Psoas muscle (tissue), 8 donors: ENCODE data around the gene KCNMB2. TPM values are rescaled to one million over a fixed set of nuclear protein-coding genes. Genes with fewer than 3 reads are reported as not detected.

ENCODE experiments used
- ATAC-seq, 4 donors: fragments of 200-7000 bp; cut with Tn5 transposase; one replicate each; pipeline ENCODE4 v1.9.1; 2020; ENCODE audit warnings: moderate library complexity in 3 of 4, mild to moderate bottlenecking in 2 of 4
- DNase-seq, 2 donors: peaks; one replicate each; pipeline ENCODE4 v3.0.0-alpha.2; 2020
- H3K27ac ChIP-seq: fragments of 200-600 bp; one replicate; pipeline ENCODE4 v1.8.0; 2022
- H3K27me3 ChIP-seq, 3 donors: fragments of 200-600 bp in 1 of 3; one replicate each; pipeline versions ENCODE4 v1.6.1 to v1.8.0; 2013 to 2022; ENCODE audit warnings: low read length in 2 of 3, mild to moderate bottlenecking in 2 of 3, moderate library complexity in 1 of 3; ENCODE audit not compliant: insufficient read depth in 3 of 3
- H3K36me3 ChIP-seq, 2 donors: fragments of 200-600 bp in 1 of 2; one replicate each; pipeline versions ENCODE4 v1.6.1 to v1.8.0; 2013 to 2022; ENCODE audit warnings: low read depth in 1 of 2, mild to moderate bottlenecking in 1 of 2, moderate library complexity in 1 of 2; ENCODE audit not compliant: insufficient read depth in 1 of 2
- H3K4me1 ChIP-seq: fragments of 200-600 bp; one replicate; pipeline ENCODE4 v1.8.0; 2022
- H3K4me3 ChIP-seq: fragments of 200-600 bp; one replicate; pipeline ENCODE4 v1.8.0; 2022; ENCODE audit warnings: mild to moderate bottlenecking
- H3K9me3 ChIP-seq: fragments of 200-600 bp; one replicate; pipeline ENCODE4 v1.8.0; 2022
- CTCF ChIP-seq: fragments of 200-600 bp; IDR thresholded peaks from one replicate; pipeline ENCODE4 v1.8.0; 2022; ENCODE audit warnings: antibody characterized with exemption
- WGBS, 3 donors: extraction: QIAGEN DNeasy Blood & Tissue Kit; methylation state at CpG; one replicate each; pipeline versions ENCODE4 v1.1.6 to v1.1.7; 2013; 5-methylcytosine and 5-hydroxymethylcytosine counted together
- intact Hi-C, 2 donors: fragments of 100-400 bp; cut with DNase I; formaldehyde crosslinking; loops; one replicate each; pipeline versions ENCODE4 v1.11.0 to v1.14.2; 2022
- polyA plus RNA-seq, 3 donors: library from polyadenylated mRNA; stranded (reverse); fragments of 200-250 nt; gene quantifications; one replicate each; pipeline ENCODE4 v1.2.3, GENCODE V29; 2013
- total RNA-seq, 4 donors: library from RNA; stranded (reverse); fragmentation: NEBNext Ultra II Directional in 2 of 4; extraction: Animal tissue kit (Norgen Biotek cat#: 25700) in 2 of 4; gene quantifications; one replicate each; pipeline versions ENCODE4 v1.2.1 to v1.2.4, GENCODE V29; 2021 to 2023
- donor health status: healthy with polysubstance abuse.
- donor health status: DM: no; HTN: no; CAD: no; lungs with moderate emphysema.
- donor health status: Bipolar disorder and iron deficiency.
- donor health status: healthy.
- donor health status: DM: yes; HTN: yes; CAD: no.
- donor health status: DM: no; HTN: no; CAD: no.
- donor health status: DM: no; HTN: no; CAD: no.
- donor health status: DM: yes; HTN: yes; CAD: no.

The KCNMB2 gene
- total and polyA plus RNA-seq, 7 donors = not detected

- WGBS, 3 donors = 72 to 87% (median 86%) methylated on average over 1 of the region's 1 CpG
- Histone ChIP-seq H3K9me3 (no peaks in the 10 kb centered on the region), H3K4me3 (no peak overlapping the region), H3K4me1 (no peaks in the 10 kb centered on the region), H3K27ac (no peak overlapping the region), H3K36me3 (no peaks in the 10 kb centered on the region), H3K27me3 (no peaks in the 10 kb centered on the region)
- TF ChIP-seq CTCF = no peak
- intact Hi-C loops = no loop called here
- DNase-seq (no peak), ATAC-seq (no peak)
Measured at GRCh38 chr3:178808748-178809147, 272.5 kb downstream of the KCNMB2 start.

- Histone ChIP-seq H3K27me3 (no peaks in the 10 kb centered on the region), H3K4me1 (no peaks in the 10 kb centered on the region), H3K4me3 (no peak overlapping the region), H3K27ac (no peak overlapping the region), H3K9me3 (no peaks in the 10 kb centered on the region), H3K36me3 (no peaks in the 10 kb centered on the region)
- TF ChIP-seq CTCF = no peak
- intact Hi-C loops = no loop called here
- ATAC-seq (no peak), DNase-seq (no peak)
- 7 to 9% (median 8%) methylated on average over 2 of the region's 2 CpGs for WGBS, 3 donors
Measured at GRCh38 chr3:178810181-178810580, 273.9 kb downstream of the KCNMB2 start.

- Histone ChIP-seq H3K36me3 (no peaks in the 10 kb centered on the region), H3K9me3 (no peaks in the 10 kb centered on the region), H3K4me3 (no peak overlapping the region), H3K27ac (no peak overlapping the region), H3K4me1 (no peaks in the 10 kb centered on the region), H3K27me3 (no peaks in the 10 kb centered on the region)
- no peak for DNase-seq
- intact Hi-C loops = no loop called here
- ATAC-seq = no peak
- TF ChIP-seq CTCF = no peak
- 17 to 46% (median 45%) methylated on average over 2 of the region's 2 CpGs for WGBS, 3 donors
Measured at GRCh38 chr3:178822722-178823121, 286.5 kb downstream of the KCNMB2 start.

GRCh38 chr3:178823150-178823549 is 286.9 kb downstream of the KCNMB2 start:
- no peak overlapping the region for H3K27ac ChIP-seq
- no peaks in the 10 kb centered on the region for H3K9me3 ChIP-seq
- no peaks in the 10 kb centered on the region for H3K27me3 ChIP-seq
- intact Hi-C loops = no loop called here
- TF ChIP-seq CTCF = no peak
- DNase-seq (no peak), ATAC-seq (no peak)
- H3K4me3 ChIP-seq = no peak overlapping the region
- 40 to 53% (median 48%) methylated on average over 1 of the region's 1 CpG for WGBS, 3 donors
- H3K4me1 ChIP-seq = no peaks in the 10 kb centered on the region
- no peaks in the 10 kb centered on the region for H3K36me3 ChIP-seq

GRCh38 chr3:178823591-178824246 is 287.5 kb downstream of the KCNMB2 start:
- no peak for ATAC-seq
- intact Hi-C loops = no loop called here
- no peak for TF ChIP-seq CTCF
- no peaks in the 10 kb centered on the region for H3K9me3 ChIP-seq
- no peaks in the 10 kb centered on the region for H3K27me3 ChIP-seq
- no peak overlapping the region for H3K4me3 ChIP-seq
- WGBS, 3 donors = 59 to 68% (median 59%) methylated on average over 5 of the region's 5 CpGs
- DNase-seq = no peak
- no peaks in the 10 kb centered on the region for H3K4me1 ChIP-seq
- no peaks in the 10 kb centered on the region for H3K36me3 ChIP-seq
- H3K27ac ChIP-seq = no peak overlapping the region
